ENCODE results near the gene SF3A1. TPM values are rescaled to one million over a fixed set of nuclear protein-coding genes. Genes with fewer than 3 reads are reported as not detected.
"Not testable (repeated sequence)": the region's sequence is repeated elsewhere in the genome, so short reads cannot be mapped to it uniquely, and the experiment has no call there.

SF3A1 gene
- total and polyA plus RNA-seq, 2 donors (not counting 1 experiment from before 2014, with no cell fraction given) = 92.1 to 283 TPM

DNA sequence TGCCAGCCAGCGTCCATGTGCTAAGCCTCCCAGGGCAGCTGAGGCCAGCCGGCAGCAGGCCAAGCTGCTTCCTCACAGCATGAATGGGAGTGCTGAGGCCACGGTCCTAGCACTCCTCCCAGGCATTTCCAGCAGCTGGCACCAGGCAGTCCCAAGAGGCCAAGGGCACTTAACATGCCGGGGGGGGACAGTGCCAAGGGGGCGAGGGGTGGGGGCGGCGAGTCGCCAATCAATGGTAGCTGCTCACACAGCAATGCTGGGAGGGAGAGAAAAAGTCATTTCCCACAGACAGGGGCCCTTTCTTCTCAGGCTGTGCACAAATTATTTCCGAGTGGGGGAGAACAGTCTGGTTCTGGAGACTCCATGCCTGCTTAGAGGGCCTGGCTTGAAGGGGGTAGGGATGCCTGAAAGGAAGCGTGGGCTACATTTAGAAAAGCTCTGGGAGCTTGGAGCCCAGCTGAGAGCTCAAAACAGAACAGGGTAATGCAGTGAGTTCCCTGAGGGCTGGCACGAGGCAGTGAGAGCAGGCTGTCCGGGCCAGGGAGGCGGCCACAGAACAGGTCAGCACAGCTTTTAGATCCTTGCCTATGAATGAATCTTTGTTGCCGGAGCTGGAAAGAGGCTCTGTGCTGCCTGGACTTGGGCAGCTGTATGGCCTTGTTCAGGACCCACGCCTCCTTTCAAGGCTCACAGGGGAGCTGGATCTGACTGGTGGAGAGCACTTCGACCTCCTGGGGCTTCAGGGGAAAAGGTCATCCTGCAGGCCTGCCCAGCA is 15.6 kb downstream of the SF3A1 start:
- DNase-seq = no peak
- peaks cover 17 to 98% of the 10 kb centered on the region in 2 experiments for H3K36me3 ChIP-seq (replicated peaks in 1 of 2; ENCODE audit: control extremely low read depth in 1 of 2, control insufficient read depth in 1 of 2, extremely low read depth in 1 of 2, insufficient read depth in 2 of 2, low read length in 1 of 2)
- 91% methylated on average over 16 of the region's 16 CpGs for WGBS (ENCODE audit: insufficient coverage)
- H3K4me3 Mint-ChIP-seq = no peak overlapping the region
- ChIA-PET POLR2A (interaction anchor here (1.0 kb wide), 1 partner anchor 15 kb away, joined by 3 read pairs; the partner anchor contains the start of genes CCDC157 and SF3A1), CTCF (interaction anchor here (1.2 to 3.8 kb wide), 2 partner anchors 49 to 53 kb away, joined by 3 to 11 read pairs; partner anchors contain the start of gene CASTOR1)
- no peaks in the 10 kb centered on the region for H3K9me3 Mint-ChIP-seq (ENCODE audit: insufficient read depth)
- no peak overlapping the region for H3K9ac ChIP-seq (ENCODE audit: low read length)
- TF ChIP-seq, protein P1, sequence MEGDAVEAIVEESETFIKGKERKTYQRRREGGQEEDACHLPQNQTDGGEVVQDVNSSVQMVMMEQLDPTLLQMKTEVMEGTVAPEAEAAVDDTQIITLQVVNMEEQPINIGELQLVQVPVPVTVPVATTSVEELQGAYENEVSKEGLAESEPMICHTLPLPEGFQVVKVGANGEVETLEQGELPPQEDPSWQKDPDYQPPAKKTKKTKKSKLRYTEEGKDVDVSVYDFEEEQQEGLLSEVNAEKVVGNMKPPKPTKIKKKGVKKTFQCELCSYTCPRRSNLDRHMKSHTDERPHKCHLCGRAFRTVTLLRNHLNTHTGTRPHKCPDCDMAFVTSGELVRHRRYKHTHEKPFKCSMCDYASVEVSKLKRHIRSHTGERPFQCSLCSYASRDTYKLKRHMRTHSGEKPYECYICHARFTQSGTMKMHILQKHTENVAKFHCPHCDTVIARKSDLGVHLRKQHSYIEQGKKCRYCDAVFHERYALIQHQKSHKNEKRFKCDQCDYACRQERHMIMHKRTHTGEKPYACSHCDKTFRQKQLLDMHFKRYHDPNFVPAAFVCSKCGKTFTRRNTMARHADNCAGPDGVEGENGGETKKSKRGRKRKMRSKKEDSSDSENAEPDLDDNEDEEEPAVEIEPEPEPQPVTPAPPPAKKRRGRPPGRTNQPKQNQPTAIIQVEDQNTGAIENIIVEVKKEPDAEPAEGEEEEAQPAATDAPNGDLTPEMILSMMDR (IDR thresholded peaks at IDR 0.05) = no peak
- no peak for TF ChIP-seq EZH2 (IDR thresholded peaks at IDR 0.05; ENCODE audit: borderline replicate concordance, insufficient read depth, low read depth, low read length, poor library complexity, severe bottlenecking)
- H3K4me2 ChIP-seq (replicated peaks; ENCODE audit: low read depth, low read length, poor library complexity, severe bottlenecking) = no peak overlapping the region
- intact Hi-C loops (cut with micrococcal nuclease) = no loop called here
- no peaks in the 10 kb centered on the region for H3K27me3 ChIP-seq (replicated peaks in 1 of 4; ENCODE audit: control extremely low read depth in 1 of 4, control insufficient read depth in 3 of 4, insufficient read depth in 4 of 4, low read length in 3 of 4)
- H2AFZ ChIP-seq (ENCODE audit: insufficient read depth, low read depth, low read length, poor library complexity, severe bottlenecking) = no peak overlapping the region
- H4K20me1 ChIP-seq (ENCODE audit: control insufficient read depth, insufficient read depth, low read length, poor library complexity, severe bottlenecking) = peaks cover 60% of the 10 kb centered on the region
- peaks cover 11% of the 10 kb centered on the region for H3K79me2 ChIP-seq (ENCODE audit: control insufficient read depth, insufficient read depth, low read length)
- H3K9me3 ChIP-seq (ENCODE audit: control extremely low read depth in 1 of 3, control insufficient read depth in 2 of 3, insufficient read depth in 1 of 3, low read length in 2 of 3) = no peaks in the 10 kb centered on the region
- H3K27ac Mint-ChIP-seq = no peak overlapping the region
- ATAC-seq (ENCODE audit: low read depth) = no peak
- no peak overlapping the region for H3K27ac ChIP-seq (ENCODE audit: low read length in 2 of 2)
- H3K27me3 Mint-ChIP-seq = no peaks in the 10 kb centered on the region
- H3K4me3 ChIP-seq (ENCODE audit: control extremely low read depth in 1 of 5, extremely low read depth in 1 of 5, insufficient read depth in 1 of 5, low read depth in 2 of 5, low read length in 4 of 5) = no peak overlapping the region
- H3K4me1 Mint-ChIP-seq = no peaks in the 10 kb centered on the region
- H3K4me1 ChIP-seq (ENCODE audit: control insufficient read depth in 2 of 2, insufficient read depth in 2 of 2, low read length in 2 of 2) = no peaks in the 10 kb centered on the region

DNA sequence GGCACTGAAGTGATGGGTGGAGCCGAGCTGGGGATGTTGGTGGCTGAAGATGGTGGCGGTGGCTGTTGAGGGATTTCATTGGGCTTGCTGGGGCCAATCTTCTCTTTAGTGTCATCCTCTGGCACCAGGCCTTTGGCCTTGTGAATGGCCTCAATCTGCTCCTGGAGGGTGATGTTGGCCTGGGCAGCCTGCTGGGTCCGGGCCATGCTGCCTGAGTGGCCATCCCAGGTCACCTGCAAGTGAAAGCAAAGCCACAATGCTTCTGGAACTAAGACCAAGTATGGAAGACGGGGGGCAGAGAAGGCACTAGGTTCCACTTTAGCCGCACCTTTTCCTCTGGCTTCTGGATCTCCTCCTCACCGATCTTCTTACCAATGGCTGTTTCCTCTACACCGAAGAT is 17.9 kb downstream of the SF3A1 start:
- no peak overlapping the region for H3K4me3 Mint-ChIP-seq
- H3K27me3 Mint-ChIP-seq = no peaks in the 10 kb centered on the region
- H3K9me3 ChIP-seq (ENCODE audit: control extremely low read depth in 1 of 3, control insufficient read depth in 2 of 3, insufficient read depth in 1 of 3, low read length in 2 of 3) = no peaks in the 10 kb centered on the region
- no peaks in the 10 kb centered on the region for H3K79me2 ChIP-seq (ENCODE audit: control insufficient read depth, insufficient read depth, low read length)
- H3K27ac Mint-ChIP-seq = no peak overlapping the region
- WGBS (ENCODE audit: insufficient coverage) = 100% methylated on average over 6 of the region's 7 CpGs
- H3K4me3 ChIP-seq (ENCODE audit: control extremely low read depth in 1 of 5, extremely low read depth in 1 of 5, insufficient read depth in 1 of 5, low read depth in 2 of 5, low read length in 4 of 5) = no peak overlapping the region
- no peaks in the 10 kb centered on the region for H3K4me1 ChIP-seq (ENCODE audit: control insufficient read depth in 2 of 2, insufficient read depth in 2 of 2, low read length in 2 of 2)
- H4K20me1 ChIP-seq (ENCODE audit: control insufficient read depth, insufficient read depth, low read length, poor library complexity, severe bottlenecking) = peaks cover 47% of the 10 kb centered on the region
- no peak overlapping the region for H2AFZ ChIP-seq (ENCODE audit: insufficient read depth, low read depth, low read length, poor library complexity, severe bottlenecking)
- DNase-seq = no peak
- no peak overlapping the region for H3K9ac ChIP-seq (ENCODE audit: low read length)
- ChIA-PET POLR2A (no interaction called here), CTCF (interaction anchor here (2.6 kb wide), 1 partner anchor 51 kb away, joined by 7 read pairs; no protein-coding TSS in a partner anchor)
- TF ChIP-seq, protein P1 (IDR thresholded peaks at IDR 0.05) = no peak
- H3K36me3 ChIP-seq (replicated peaks in 1 of 2; ENCODE audit: control extremely low read depth in 1 of 2, control insufficient read depth in 1 of 2, extremely low read depth in 1 of 2, insufficient read depth in 2 of 2, low read length in 1 of 2) = peaks cover 5 to 98% of the 10 kb centered on the region in 2 experiments
- intact Hi-C loops (cut with micrococcal nuclease) = no loop called here
- no peaks in the 10 kb centered on the region for H3K9me3 Mint-ChIP-seq (ENCODE audit: insufficient read depth)
- no peak overlapping the region for H3K27ac ChIP-seq (ENCODE audit: low read length in 2 of 2)
- no peak overlapping the region for H3K4me2 ChIP-seq (replicated peaks; ENCODE audit: low read depth, low read length, poor library complexity, severe bottlenecking)
- no peaks in the 10 kb centered on the region for H3K4me1 Mint-ChIP-seq
- ATAC-seq (ENCODE audit: low read depth) = no peak
- H3K27me3 ChIP-seq (replicated peaks in 1 of 4; ENCODE audit: control extremely low read depth in 1 of 4, control insufficient read depth in 3 of 4, insufficient read depth in 4 of 4, low read length in 3 of 4) = no peaks in the 10 kb centered on the region

DNA sequence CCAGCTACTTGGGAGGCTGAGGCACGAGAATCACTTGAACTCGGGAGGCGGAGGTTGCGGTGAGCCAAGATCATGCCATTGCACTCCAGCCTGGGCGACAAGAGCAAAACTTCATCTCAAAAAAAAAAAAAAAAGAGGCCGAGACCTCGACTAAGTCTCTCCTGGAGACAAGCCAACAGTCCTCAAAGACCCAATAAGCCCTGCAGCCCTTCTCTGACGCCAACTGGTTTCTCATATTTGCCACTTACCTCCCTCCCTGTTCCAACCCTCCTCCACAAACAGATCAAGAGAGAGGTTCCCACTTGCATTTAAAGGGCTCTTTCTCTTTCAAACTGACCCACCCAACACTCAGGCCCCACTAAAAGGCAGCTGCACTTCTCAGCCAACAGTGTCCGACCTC is 18.4 kb downstream of the SF3A1 start:
- ATAC-seq (ENCODE audit: low read depth) = not testable (repeated sequence)

More for the DNA sequence above, 18.4 kb downstream of the SF3A1 start:
- H3K4me1 ChIP-seq (ENCODE audit: control insufficient read depth in 2 of 2, insufficient read depth in 2 of 2, low read length in 2 of 2); DNase-seq; H3K27ac ChIP-seq (ENCODE audit: low read length in 2 of 2); H3K9ac ChIP-seq (ENCODE audit: low read length); H3K9me3 Mint-ChIP-seq (ENCODE audit: insufficient read depth); H3K4me3 Mint-ChIP-seq; H3K27me3 Mint-ChIP-seq; H3K9me3 ChIP-seq (ENCODE audit: control extremely low read depth in 1 of 3, control insufficient read depth in 2 of 3, insufficient read depth in 1 of 3, low read length in 2 of 3); H3K79me2 ChIP-seq (ENCODE audit: control insufficient read depth, insufficient read depth, low read length); H2AFZ ChIP-seq (ENCODE audit: insufficient read depth, low read depth, low read length, poor library complexity, severe bottlenecking); intact Hi-C loops (cut with micrococcal nuclease); H3K4me2 ChIP-seq (replicated peaks; ENCODE audit: low read depth, low read length, poor library complexity, severe bottlenecking); H3K27me3 ChIP-seq (replicated peaks in 1 of 4; ENCODE audit: control extremely low read depth in 1 of 4, control insufficient read depth in 3 of 4, insufficient read depth in 4 of 4, low read length in 3 of 4); POLR2A ChIA-PET; H3K4me1 Mint-ChIP-seq; H3K4me3 ChIP-seq (ENCODE audit: control extremely low read depth in 1 of 5, extremely low read depth in 1 of 5, insufficient read depth in 1 of 5, low read depth in 2 of 5, low read length in 4 of 5); H3K27ac Mint-ChIP-seq: not testable (repeated sequence)
- 97% methylated on average over 7 of the region's 9 CpGs for WGBS (ENCODE audit: insufficient coverage)
- peaks cover 42% of the 10 kb centered on the region for H4K20me1 ChIP-seq (ENCODE audit: control insufficient read depth, insufficient read depth, low read length, poor library complexity, severe bottlenecking)
- CTCF ChIA-PET = interaction anchor here (0.8 to 2.6 kb wide), 2 partner anchors 11 to 50 kb away, joined by 5 to 7 read pairs; no protein-coding TSS in a partner anchor
- H3K36me3 ChIP-seq (replicated peaks in 1 of 2; ENCODE audit: control extremely low read depth in 1 of 2, control insufficient read depth in 1 of 2, extremely low read depth in 1 of 2, insufficient read depth in 2 of 2, low read length in 1 of 2) = peaks cover 4 to 98% of the 10 kb centered on the region in 2 experiments

Measured in B cell (primary cell).